ENCODE results near the gene ZMAT2. TPM values are rescaled to one million over a fixed set of nuclear protein-coding genes. Genes with fewer than 3 reads are reported as not detected.
"Not testable (repeated sequence)": the region's sequence is repeated elsewhere in the genome, so short reads cannot be mapped to it uniquely, and the experiment has no call there.

Gene ZMAT2
- total and polyA plus RNA-seq, 12 donors, result 27.9 to 73.4 (median 34.4) TPM

DNA sequence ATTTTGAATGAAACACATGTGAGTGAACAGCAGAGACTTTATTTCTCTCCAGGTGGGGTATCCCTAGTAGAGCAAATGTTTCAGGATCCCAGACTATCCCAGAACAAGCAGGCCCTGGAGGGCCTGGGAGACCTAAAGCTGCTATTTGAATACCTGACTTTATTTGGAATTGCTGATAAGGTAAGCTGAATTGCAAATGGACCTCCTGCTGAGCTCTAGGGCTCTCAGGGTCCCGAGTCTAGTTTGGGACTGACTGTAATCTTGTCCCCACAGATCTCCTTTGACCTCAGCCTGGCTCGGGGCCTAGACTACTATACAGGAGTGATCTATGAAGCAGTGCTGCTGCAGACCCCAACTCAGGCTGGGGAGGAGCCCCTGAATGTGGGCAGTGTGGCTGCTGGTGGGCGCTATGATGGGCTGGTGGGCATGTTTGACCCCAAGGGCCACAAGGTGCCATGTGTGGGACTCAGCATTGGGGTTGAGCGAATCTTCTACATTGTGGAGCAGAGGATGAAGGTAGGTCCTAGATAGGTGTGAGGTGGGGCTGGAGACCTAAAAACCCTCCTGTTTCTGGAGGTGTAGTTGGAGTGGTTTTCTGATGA lies 3.3 kb upstream of the ZMAT2 start:
- Histone ChIP-seq H3K9me3 (no peaks in the 10 kb centered on the region), H3K27me3 (no peaks in the 10 kb centered on the region), H3K4me1 (peaks cover 3 to 49% (median 31%) of the 10 kb centered on the region in 9 donors), H3K4me3 (no peak overlapping the region), H3K36me3 (peaks cover 4 to 78% (median 55%) of the 10 kb centered on the region in 9 donors), H3K27ac (no peak overlapping the region)
- WGBS, 2 donors, result 80 to 84% methylated on average over 4 of the region's 4 CpGs
- DNase-seq, result no peak
- ATAC-seq, result no peak
- intact Hi-C loops (cut with DNase I), result loop anchor here in 1 of 10 donors (10.0 kb wide), 1 partner anchor 292 kb away; the partner anchor contains the start of gene ANKHD1
- TF ChIP-seq, protein P1, sequence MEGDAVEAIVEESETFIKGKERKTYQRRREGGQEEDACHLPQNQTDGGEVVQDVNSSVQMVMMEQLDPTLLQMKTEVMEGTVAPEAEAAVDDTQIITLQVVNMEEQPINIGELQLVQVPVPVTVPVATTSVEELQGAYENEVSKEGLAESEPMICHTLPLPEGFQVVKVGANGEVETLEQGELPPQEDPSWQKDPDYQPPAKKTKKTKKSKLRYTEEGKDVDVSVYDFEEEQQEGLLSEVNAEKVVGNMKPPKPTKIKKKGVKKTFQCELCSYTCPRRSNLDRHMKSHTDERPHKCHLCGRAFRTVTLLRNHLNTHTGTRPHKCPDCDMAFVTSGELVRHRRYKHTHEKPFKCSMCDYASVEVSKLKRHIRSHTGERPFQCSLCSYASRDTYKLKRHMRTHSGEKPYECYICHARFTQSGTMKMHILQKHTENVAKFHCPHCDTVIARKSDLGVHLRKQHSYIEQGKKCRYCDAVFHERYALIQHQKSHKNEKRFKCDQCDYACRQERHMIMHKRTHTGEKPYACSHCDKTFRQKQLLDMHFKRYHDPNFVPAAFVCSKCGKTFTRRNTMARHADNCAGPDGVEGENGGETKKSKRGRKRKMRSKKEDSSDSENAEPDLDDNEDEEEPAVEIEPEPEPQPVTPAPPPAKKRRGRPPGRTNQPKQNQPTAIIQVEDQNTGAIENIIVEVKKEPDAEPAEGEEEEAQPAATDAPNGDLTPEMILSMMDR (IDR thresholded peaks at IDR 0.05), result no peak

DNA sequence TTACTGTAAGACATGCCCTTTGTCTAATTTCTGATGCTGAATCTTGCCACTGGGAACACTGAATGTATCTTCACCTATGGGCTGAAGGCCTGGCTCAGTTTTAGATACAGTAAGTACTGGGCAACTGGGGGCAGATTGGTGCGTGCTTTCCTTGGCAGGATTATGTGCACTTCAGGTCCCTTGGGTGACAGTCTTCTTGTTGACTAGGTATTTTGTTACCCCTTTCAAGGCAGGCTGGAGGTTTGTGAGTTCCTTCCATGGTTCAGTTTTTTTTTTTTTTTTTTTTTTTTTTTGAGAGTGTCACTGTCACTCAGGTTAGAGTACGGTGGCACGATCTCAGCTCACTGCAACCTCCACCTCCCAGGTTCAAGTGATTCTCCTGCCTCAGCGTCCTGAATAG lies 7.6 kb downstream of the ZMAT2 start:
- 88 to 95% methylated on average over 4 of the region's 4 CpGs for WGBS, 2 donors
- TF ChIP-seq, protein P1 (IDR thresholded peaks at IDR 0.05), result no peak
- Histone ChIP-seq H3K9me3 (no peaks in the 10 kb centered on the region), H3K4me1 (peaks cover 0 to 20% (median 4%) of the 10 kb centered on the region in 9 donors), H3K4me3 (no peak overlapping the region), H3K27ac (no peak overlapping the region), H3K27me3 (no peaks in the 10 kb centered on the region), H3K36me3 (peaks cover 0 to 52% (median 31%) of the 10 kb centered on the region in 9 donors)
- intact Hi-C loops (cut with DNase I), result loop anchor here in 1 of 10 donors (10.0 kb wide), 1 partner anchor 303 kb away; the partner anchor contains the start of gene ANKHD1
- no peak for ATAC-seq
- no peak for DNase-seq

DNA sequence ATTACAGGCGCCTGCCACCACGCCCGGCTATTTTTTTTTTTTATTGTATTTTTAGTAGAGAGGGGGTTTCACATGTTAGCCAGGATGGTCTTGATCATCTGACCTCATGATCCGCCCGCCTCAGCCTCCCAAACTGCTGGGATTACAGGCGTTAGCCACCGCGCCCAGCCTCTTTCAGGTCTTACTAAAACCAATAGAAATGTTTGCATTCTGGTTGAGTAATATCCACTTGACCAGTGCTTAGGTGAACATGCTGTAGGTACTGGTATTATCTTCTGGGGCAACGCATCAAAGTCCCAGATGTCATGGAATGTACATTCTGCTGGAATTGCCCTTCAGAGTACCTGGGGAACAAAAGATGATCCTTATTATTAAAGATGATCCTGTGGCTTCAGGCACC lies 8.5 kb downstream of the ZMAT2 start:
- not testable (repeated sequence) for H3K27ac ChIP-seq, ATAC-seq, H3K9me3 ChIP-seq, DNase-seq, H3K4me3 ChIP-seq, H3K27me3 ChIP-seq
- 91 to 95% methylated on average over 9 of the region's 9 CpGs for WGBS, 2 donors
- peaks cover 0 to 42% (median 22%) of the 10 kb centered on the region in 9 donors for H3K36me3 ChIP-seq
- intact Hi-C loops (cut with DNase I), result loop anchor here in 1 of 10 donors (10.0 kb wide), 1 partner anchor 304 kb away; the partner anchor contains the start of gene ANKHD1
- peaks cover 0 to 20% (median 4%) of the 10 kb centered on the region in 9 donors for H3K4me1 ChIP-seq

GRCh38 chr5:140710899-140711552 lies 10.8 kb downstream of the ZMAT2 start:
- intact Hi-C loops (cut with DNase I), result loop anchor here in 3 of 10 donors (5.0 to 10.0 kb wide), 2 partner anchors 339 to 346 kb away; partner anchors contain the start of gene SLC4A9 (in 2 of the 3)
- peak overlapping the region; percentile 31 to 77 (median 66) for H3K4me3 ChIP-seq
- peak; percentile 82 to 88 for DNase-seq
- peak overlapping the region in 9 of 10 donors; percentile 72 to 95 (median 83) for H3K27ac ChIP-seq
- peaks cover 0 to 19% (median 5%) of the 10 kb centered on the region in 9 donors for H3K36me3 ChIP-seq
- 1% methylated on average over 27 of the region's 27 CpGs for WGBS, 2 donors
- TF ChIP-seq, protein P1 (IDR thresholded peaks at IDR 0.05), result no peak
- H3K4me1 ChIP-seq, result peaks cover 0 to 20% (median 4%) of the 10 kb centered on the region in 9 donors
- peak; percentile 91 to 98 (median 97) for ATAC-seq
- no peaks in the 10 kb centered on the region for H3K9me3 ChIP-seq
- H3K27me3 ChIP-seq, result no peaks in the 10 kb centered on the region
